K562 (cell line): ENCODE results near the gene RPL7A. TPM values are rescaled to one million over a fixed set of nuclear protein-coding genes. Genes with fewer than 3 reads are reported as not detected.

ENCODE experiments used
- DDX20 ChIP-seq: fragments of 450-650 bp; IDR thresholded peaks from 2 replicates; pipeline ENCODE4 v1.6.1; 2016; ENCODE audit warnings: missing genetic modification characterization, low read depth, mild to moderate bottlenecking, missing compliant biosample characterization, moderate library complexity
- KHSRP ChIP-seq: fragments of 450-650 bp; IDR thresholded peaks from 2 replicates; pipeline ENCODE4 v1.6.1; 2017
- RNF2 ChIP-seq: sonication (generic); IDR thresholded peaks from 2 replicates; pipeline ENCODE4 v1.6.1; 2016
- SMC3 ChIP-seq: conservative IDR thresholded peaks from 2 replicates; pipeline ENCODE4 v1.6.1; 2011; ENCODE audit warnings: low read depth, low read length, improper control_type of control experiment; ENCODE audit not compliant: insufficient read depth
- U2AF2 ChIP-seq: fragments of 200-400 bp; formaldehyde crosslinking; optimal IDR thresholded peaks from 2 replicates; pipeline ENCODE3; 2017; ENCODE audit warnings: low read depth, mild to moderate bottlenecking, low read length
- ZNF232 ChIP-seq: sonication (generic); formaldehyde crosslinking; IDR thresholded peaks from 2 replicates; pipeline ENCODE4 v1.8.0; 2022; ENCODE audit warnings: mild to moderate bottlenecking, missing genetic modification reagents
- ZNF589 ChIP-seq: fragments of 200-800 bp; sonication (Bioruptor generic); IDR thresholded peaks from 2 replicates; pipeline ENCODE4 v1.6.1; 2016; ENCODE audit warnings: low read depth, missing genetic modification characterization, missing compliant biosample characterization
- polyA plus RNA-seq, 8 experiments: library from polyadenylated mRNA; depleted of rRNA in 4 of 8; stranded (reverse) in 5 of 8; unstranded in 3 of 8; fragments of >200 nt; fragmentation: Nextera tagmentation in 2 of 8; fragmentation: Illumina TruSeq in 1 of 8; extraction: Ambion mirVana in 2 of 8; extraction: Trizol in 1 of 8; gene quantifications; 2 replicates each; pipeline versions ENCODE4 v1.2.1 to v1.2.3, GENCODE V29; 2011 to 2014; ENCODE audit warnings: inconsistent platforms in 1 of 8, missing spikeins in 1 of 8
- total RNA-seq, 7 experiments: library from RNA; depleted of rRNA in 6 of 7; stranded (reverse); fragments of >200 nt in 6 of 7; fragmentation: Illumina TruSeq in 2 of 7; extraction: Trizol in 2 of 7; gene quantifications; 2 replicates each; pipeline versions ENCODE4 v1.2.1 to v1.2.3, GENCODE V29; 2011 to 2021; ENCODE audit warnings: low replicate concordance in 1 of 7
- TF ChIP-seq, protein P1 (sequence below): fragments of 200-600 bp; sonication (generic); IDR thresholded peaks from one replicate; pipeline ENCODE4 v1.6.1; 2012; ENCODE audit warnings: mild to moderate bottlenecking, low read depth, low read length, inconsistent platforms

The RPL7A gene
- total and polyA plus RNA-seq, 9 of the 15 experiments (the other 6 are each of a cell fraction or from before 2014, with no cell fraction given): 1,935 to 3,760 (median 2,652) TPM

DNA sequence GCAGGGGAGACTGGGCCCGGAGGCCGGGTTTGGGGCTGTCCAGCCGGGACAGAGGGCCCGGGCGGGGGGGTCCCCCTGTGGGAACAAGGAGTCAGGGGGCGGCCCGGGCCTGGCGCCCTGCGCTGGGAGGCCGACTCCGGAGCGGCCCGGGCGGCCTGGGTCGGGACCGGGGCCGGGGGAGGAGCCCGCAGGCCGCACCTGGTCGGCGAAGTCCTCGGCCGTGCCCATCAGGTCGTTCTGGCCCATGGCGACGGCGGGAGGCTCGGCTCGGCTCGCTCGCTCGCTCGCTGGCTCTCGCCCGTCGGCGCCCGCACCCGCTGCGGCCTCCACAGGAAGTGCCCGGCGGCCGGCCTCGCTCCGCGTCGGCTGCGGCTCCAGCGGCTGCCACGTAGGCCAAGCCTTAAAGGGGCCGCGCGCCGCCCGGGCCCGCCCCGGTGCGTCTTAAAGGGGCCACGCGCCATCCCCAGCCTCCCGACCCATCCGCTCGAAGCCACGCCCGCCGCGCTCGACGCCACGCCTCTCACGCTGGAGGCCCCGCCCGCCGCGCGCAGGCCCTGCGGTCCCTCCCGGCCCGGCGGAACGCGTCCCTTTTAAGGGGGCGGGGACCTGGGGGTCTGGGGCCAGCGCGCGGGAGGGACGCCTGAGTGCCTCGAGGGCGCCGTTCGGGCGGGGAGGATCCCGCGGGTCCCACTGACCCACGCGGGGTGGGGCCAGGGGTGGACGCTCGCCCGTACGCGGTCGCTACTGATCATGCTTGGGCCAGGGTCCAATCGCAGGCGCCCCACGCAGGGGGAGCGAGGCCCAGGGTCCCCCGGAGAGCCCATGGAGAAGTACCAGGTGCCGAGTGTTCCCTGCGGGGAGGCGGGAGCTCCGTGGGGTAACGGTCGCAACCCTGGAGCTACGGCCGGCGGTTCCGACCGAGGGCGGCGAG lies 28.0 kb downstream of the RPL7A start, which contains the start of the genes STKLD1 and SURF4 (continued):
- peak; percentile 79; the same call in 1 of the 2 replicates for TF ChIP-seq ZNF232 (CRISPR knock-in tag)
- no peak for TF ChIP-seq KHSRP
- TF ChIP-seq SMC3: no peak
- no peak for TF ChIP-seq U2AF2
- no peak for TF ChIP-seq DDX20 (tag)
- TF ChIP-seq, protein P1, sequence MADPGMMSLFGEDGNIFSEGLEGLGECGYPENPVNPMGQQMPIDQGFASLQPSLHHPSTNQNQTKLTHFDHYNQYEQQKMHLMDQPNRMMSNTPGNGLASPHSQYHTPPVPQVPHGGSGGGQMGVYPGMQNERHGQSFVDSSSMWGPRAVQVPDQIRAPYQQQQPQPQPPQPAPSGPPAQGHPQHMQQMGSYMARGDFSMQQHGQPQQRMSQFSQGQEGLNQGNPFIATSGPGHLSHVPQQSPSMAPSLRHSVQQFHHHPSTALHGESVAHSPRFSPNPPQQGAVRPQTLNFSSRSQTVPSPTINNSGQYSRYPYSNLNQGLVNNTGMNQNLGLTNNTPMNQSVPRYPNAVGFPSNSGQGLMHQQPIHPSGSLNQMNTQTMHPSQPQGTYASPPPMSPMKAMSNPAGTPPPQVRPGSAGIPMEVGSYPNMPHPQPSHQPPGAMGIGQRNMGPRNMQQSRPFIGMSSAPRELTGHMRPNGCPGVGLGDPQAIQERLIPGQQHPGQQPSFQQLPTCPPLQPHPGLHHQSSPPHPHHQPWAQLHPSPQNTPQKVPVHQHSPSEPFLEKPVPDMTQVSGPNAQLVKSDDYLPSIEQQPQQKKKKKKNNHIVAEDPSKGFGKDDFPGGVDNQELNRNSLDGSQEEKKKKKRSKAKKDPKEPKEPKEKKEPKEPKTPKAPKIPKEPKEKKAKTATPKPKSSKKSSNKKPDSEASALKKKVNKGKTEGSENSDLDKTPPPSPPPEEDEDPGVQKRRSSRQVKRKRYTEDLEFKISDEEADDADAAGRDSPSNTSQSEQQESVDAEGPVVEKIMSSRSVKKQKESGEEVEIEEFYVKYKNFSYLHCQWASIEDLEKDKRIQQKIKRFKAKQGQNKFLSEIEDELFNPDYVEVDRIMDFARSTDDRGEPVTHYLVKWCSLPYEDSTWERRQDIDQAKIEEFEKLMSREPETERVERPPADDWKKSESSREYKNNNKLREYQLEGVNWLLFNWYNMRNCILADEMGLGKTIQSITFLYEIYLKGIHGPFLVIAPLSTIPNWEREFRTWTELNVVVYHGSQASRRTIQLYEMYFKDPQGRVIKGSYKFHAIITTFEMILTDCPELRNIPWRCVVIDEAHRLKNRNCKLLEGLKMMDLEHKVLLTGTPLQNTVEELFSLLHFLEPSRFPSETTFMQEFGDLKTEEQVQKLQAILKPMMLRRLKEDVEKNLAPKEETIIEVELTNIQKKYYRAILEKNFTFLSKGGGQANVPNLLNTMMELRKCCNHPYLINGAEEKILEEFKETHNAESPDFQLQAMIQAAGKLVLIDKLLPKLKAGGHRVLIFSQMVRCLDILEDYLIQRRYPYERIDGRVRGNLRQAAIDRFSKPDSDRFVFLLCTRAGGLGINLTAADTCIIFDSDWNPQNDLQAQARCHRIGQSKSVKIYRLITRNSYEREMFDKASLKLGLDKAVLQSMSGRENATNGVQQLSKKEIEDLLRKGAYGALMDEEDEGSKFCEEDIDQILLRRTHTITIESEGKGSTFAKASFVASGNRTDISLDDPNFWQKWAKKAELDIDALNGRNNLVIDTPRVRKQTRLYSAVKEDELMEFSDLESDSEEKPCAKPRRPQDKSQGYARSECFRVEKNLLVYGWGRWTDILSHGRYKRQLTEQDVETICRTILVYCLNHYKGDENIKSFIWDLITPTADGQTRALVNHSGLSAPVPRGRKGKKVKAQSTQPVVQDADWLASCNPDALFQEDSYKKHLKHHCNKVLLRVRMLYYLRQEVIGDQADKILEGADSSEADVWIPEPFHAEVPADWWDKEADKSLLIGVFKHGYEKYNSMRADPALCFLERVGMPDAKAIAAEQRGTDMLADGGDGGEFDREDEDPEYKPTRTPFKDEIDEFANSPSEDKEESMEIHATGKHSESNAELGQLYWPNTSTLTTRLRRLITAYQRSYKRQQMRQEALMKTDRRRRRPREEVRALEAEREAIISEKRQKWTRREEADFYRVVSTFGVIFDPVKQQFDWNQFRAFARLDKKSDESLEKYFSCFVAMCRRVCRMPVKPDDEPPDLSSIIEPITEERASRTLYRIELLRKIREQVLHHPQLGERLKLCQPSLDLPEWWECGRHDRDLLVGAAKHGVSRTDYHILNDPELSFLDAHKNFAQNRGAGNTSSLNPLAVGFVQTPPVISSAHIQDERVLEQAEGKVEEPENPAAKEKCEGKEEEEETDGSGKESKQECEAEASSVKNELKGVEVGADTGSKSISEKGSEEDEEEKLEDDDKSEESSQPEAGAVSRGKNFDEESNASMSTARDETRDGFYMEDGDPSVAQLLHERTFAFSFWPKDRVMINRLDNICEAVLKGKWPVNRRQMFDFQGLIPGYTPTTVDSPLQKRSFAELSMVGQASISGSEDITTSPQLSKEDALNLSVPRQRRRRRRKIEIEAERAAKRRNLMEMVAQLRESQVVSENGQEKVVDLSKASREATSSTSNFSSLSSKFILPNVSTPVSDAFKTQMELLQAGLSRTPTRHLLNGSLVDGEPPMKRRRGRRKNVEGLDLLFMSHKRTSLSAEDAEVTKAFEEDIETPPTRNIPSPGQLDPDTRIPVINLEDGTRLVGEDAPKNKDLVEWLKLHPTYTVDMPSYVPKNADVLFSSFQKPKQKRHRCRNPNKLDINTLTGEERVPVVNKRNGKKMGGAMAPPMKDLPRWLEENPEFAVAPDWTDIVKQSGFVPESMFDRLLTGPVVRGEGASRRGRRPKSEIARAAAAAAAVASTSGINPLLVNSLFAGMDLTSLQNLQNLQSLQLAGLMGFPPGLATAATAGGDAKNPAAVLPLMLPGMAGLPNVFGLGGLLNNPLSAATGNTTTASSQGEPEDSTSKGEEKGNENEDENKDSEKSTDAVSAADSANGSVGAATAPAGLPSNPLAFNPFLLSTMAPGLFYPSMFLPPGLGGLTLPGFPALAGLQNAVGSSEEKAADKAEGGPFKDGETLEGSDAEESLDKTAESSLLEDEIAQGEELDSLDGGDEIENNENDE: no peak
- TF ChIP-seq RNF2: no peak; the same call in none of the 2 replicates
- no peak for TF ChIP-seq ZNF589 (CRISPR knock-in tag)
- TF ChIP-seq, all 486 proteins: peak for 124
